Stimulated activated CD4-positive, alpha-beta T cell treated with anti-CD3 and anti-CD28 coated beads, Interleukin-15, amount 100 ng/mL, for 1 hour (primary cell): ENCODE measurements around the gene NEDD4L.

Experiments used
- DNase-seq, 2 donors: peaks; one replicate each; pipeline ENCODE4 v3.0.0-alpha.2; 2020; ENCODE audit warnings: low read depth in 1 of 2, low spot score in 1 of 2

The NEDD4L gene

DNA sequence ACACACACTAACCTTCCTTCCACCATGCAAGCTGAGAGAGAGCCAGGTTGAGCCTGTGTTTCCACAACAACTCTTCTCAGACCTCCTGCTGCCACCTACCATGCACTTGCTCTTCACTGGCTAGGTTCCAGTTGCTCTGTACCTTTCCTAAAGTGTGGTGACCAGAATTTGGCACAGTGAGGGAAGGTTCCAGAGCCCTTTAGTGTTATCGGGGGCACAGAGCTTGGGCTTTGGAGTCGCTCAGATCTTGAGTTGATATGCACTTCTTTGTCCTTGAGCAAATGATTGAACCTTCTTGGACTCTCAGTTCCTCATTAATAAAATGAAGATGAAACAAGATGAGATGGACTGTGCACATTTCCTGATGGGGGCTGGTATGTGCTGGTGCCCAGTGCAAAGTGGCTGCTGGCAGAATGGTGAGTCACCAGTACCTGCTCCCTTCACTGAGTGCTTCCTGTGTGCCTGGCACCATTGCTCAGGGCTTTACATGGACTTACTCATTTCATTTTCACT, 47.1 kb downstream of the NEDD4L start:
- no peak for DNase-seq

DNA sequence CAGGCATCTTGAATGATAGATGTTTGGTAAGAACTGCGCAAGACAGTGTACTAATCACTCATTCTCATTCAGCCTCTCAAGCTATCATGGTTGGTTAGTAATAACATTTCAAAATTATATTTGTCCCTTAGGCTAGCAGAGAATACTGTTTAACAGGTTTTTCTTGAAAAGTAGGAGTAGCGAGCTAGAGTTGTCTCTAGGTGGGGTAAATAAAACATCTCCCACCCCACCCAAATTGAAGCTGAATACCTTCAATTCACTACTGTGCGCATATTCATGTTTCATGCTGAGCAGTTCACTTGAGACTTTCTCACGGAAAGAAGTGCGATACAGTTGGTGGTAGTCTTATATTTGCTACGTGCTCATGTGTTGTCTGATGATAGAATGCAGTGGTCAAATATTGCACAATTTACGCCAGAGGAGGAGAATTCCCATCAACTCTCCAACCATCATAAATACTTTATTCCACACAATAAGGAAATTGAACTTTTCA, 49.3 kb downstream of the NEDD4L start:
- no peak for DNase-seq

GRCh38 chr18:58095222-58095621, 51.2 kb downstream of the NEDD4L start:
- DNase-seq: no peak

- no peak for DNase-seq
These were observed 51.6 kb downstream of the NEDD4L start for GRCh38 chr18:58095655-58096054.

DNA sequence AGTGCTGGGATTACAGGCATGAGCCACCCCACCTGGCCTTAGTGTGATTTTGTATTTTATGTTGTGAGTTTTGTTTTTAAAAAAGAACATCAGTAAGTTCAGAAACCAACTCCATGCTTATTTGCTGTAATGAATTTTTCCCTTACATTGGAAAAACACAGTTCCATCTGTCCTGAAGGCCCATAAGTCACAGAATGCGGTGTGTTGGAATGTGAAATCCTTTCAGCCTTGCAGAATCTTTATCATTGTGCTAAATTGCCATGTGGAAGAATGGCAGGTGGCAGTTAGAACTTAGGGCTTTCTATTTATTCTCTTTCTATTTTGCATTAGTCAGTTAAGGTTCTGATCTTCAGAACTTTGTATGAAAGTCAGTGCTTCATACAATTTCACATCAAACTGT, 52.6 kb downstream of the NEDD4L start:
- no peak for DNase-seq

DNA sequence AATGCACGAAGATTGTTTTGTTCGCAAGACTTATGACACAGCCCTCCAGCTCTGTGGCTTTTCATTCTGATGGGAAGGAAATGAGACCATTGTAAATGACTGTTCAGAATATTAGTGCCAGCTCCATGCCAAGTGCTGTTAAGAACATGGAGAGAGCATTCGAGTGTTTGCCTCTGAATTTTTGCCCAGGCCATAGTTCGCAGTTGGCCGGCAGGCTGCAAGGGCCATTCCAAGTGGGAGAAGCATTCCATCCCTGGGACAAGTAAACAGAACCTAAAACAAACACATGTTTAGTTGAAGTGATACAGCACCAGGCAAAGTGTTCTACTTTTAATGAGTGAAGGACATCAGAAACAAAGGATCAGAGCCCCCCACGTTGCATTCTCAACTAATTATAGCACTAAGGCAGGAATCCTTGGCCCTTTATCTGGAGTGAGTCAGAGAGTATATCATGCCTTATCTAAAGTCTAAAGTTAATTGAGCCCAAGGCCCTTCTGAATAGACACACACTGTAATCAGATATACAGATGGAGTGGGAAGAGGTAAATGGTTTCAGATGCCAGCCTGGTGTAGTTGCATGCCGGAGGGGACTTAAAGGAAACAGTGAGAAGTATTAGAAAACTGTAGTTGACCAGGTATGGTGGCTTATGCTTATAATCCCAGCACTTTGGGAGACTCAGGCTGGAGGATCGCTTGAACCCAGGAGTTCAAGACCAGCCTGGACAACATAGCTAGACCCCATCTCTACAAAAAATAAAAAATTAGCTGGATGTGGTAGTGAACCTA, 53.3 kb downstream of the NEDD4L start:
- no peak for DNase-seq

DNA sequence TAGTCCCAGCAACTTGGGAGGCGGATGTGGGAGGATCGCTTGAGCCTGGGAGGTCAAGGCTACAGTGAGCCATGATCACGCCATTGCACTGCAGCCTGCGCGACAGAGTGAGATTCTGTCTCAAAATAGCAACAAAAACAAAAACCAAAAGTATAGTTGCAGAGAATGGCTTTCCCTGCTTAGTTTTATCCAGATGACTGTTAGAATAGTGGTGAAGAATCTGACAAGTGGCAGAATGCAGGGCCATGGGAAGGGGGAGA, 53.8 kb downstream of the NEDD4L start:
- DNase-seq: no peak

DNA sequence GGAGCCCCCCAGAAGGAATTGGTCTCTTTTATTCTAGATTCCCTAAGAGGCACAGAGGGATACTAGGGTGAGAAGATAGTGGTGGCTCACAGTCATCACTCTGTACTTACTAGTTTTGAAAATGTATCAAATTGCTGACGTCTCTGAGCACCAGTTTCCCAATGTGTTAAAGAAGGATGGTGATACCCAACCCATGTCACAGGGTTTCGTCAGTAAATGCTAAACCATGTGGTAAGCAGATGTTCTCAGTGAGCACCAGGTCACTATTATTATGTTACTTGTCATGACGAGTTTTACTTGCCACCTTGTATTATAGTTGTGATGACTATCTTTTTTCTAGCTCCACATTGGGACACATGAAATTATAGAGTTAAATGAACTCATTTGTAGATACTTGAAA, 54.7 kb downstream of the NEDD4L start:
- no peak for DNase-seq

DNA sequence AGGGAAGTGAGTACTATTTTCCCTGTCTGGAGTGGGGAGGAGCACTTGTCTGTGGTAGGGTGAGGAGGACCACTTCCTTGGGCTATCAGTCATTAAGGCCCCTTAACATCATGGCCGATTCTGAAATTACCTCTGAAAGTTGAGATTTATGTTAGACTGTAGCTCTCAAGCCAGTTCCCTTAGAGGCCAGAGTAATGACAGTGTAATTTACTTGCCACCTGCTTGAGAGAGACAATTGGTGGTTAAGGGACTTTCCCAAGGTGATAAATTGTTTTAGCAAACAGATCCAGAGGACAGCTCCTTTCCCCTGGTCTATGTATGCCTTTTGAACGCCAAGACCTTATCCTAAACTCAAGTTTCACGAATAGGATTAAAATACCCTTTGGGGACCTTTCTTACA, 56.1 kb downstream of the NEDD4L start:
- no peak for DNase-seq

GRCh38 chr18:58101291-58101794, 57.3 kb downstream of the NEDD4L start:
- DNase-seq: no peak

- DNase-seq: no peak
These were observed 58.0 kb downstream of the NEDD4L start for GRCh38 chr18:58102018-58102417.

DNA sequence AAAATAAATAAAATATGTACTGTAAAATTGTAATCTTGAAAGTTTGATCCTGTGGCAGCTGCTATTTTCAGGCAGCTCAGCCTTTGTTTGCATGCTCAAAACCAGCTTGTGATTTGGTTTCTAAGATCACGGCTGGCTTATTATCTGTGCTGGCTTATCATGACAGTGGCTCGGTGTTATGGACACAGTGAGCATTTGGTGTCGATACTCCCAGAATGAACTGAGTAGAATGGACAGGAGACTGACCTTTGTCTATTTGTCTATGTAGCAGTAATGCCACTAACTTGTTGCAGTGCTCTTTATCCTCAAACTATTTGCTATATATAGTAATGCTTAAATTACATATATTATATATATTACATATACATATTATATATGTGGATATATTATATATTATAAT, 58.8 kb downstream of the NEDD4L start:
- no peak for DNase-seq

DNA sequence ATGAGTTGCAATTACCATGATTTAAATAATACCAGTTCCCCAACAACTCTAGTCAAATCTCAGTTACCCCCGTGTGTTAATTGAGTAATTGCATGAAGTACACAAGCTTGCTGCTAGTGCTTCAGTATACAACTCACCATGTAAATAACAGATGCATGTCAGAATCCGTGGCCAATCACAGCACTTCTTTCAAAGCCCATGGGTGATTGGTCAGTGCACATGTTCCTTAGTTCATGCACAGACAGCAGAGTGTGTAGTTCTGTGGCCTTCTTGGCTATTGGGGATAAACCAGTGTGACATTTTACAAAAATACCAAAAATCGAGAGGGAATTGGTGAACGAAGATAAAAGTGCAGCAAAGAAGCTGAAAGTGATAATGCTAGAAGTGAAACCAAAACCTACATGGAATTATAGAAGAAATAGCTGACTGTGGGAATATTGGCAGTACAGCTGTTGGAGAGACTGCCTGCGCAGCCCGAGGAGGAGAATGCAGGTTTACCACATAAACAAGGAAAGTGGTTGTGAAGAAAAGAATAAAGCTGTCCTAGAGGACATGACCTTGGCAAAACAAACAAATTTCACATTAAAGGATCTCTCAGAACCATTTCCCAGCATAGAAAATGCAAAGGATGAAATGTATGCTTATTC, 59.4 kb downstream of the NEDD4L start:
- DNase-seq: no peak

DNA sequence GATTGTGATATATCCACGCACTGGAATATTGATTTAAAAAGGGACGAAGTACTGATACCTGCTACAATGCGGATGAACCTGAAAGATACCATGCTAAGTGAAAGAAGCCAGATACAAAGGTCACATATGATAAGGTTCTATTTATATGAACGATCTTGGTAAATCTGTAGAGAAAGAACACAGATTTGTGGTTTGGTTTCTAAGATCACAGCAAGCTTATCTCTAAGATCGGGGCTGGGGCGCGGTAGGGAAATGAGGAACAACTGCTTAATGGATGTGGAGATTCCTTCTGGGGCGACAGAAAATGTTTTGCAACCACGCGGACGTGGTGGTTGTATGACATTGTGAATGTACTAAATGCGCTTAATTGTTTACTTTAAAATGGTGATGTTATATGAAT, 60.1 kb downstream of the NEDD4L start:
- no peak for DNase-seq

DNA sequence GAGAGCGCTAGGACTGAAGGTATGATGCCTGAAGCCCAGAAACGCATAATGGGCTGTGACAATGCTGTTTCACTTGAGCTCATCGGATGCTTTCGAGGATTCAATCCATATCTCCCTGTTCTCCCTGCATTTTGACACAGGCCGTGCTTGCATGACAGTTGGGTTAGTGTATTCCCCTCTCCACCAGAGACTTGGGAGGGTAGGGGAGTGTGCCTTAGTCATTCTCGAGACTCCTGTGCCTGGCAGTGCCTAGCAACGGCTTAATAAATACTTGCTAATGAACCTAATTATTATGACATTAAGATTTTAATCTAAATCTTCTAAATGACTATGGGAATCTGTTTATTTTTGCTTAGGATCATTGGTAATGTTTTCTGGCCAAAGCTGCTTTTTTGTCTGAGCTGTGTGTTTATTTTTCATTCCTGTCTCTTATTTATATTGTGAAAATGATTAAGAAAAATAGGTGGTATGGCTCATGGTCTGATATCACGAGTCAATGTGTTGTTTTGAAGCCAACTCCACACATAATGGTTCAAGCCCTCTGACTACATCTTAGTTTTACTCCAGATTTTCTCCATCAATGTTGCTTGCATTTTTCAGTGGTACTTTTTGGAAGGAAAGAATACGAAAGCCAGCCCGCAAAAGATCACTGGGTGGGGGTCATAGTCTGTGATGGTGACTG, 61.3 kb downstream of the NEDD4L start:
- DNase-seq: no peak

GRCh38 chr18:58105888-58106260, 61.8 kb downstream of the NEDD4L start:
- no peak for DNase-seq

DNA sequence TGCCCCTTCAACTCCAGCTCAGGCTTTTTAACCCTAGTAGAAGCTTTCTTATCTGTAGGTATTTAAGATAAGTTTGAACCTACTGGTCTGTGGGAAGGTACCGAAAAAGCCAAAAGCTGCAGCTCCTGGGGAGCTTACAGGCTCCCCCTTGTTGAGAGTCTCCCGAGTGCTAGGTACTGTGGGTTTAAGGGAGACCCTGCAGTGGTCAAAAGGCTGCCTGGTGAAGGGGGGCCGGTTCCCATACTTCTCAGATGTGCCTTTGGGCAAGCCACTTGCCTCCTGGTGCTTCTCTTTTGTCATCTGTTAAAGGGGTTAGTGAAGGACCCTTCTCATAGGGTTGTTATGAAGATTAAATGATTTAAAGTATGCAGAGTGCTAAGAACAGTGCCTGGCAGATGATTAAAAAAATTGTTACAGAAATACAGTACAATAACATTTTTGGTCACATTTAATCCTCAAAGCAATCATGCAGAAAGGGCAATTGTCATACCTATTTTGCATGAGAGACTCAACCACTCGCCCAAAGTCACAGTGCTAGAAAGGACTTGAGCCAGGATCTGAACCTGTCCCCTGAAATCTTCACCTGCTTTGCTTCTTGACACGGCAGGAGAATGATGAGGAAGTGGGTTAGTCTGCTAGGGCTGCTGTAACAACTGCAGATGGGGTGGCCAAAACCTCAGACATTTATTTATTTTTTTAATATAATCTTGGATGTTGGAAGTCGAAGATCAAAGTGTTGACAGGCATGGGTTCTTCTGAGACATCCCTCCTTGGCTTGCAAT, 62.5 kb downstream of the NEDD4L start:
- DNase-seq: no peak

DNA sequence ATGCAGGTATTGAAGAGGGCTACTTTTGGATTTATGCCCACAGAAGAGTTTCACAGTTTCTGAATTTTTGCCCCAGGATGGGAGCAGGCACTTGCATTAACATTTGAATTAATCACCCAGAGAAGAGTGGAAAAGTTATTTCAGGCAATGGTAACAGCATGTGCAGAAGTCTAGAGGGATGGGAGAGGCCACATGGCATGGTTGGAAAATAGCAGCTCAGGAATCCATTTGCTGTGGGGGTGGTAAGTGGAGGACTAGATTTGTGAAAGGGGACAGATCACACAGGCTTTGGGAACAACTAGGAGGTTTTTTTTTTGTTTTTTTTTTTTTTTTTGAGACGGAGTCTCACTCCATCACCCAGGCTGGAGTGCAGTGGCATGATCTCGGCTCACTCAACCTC, 65.2 kb downstream of the NEDD4L start:
- DNase-seq: no peak

GRCh38 chr18:58110398-58110797, 66.4 kb downstream of the NEDD4L start:
- no peak for DNase-seq

- no peak for DNase-seq
These were observed 68.1 kb downstream of the NEDD4L start for GRCh38 chr18:58112174-58112573.

- DNase-seq: no peak
These were observed 69.3 kb downstream of the NEDD4L start for GRCh38 chr18:58113337-58113736.
